Measurements from ENCODE around the gene MPC1L. TPM values are rescaled to one million over a fixed set of nuclear protein-coding genes. Genes with fewer than 3 reads are reported as not detected.

Gene MPC1L
- total and polyA plus RNA-seq, 9 of the 15 experiments (the other 6 are each of a cell fraction or from before 2014, with no cell fraction given): not detected

DNA sequence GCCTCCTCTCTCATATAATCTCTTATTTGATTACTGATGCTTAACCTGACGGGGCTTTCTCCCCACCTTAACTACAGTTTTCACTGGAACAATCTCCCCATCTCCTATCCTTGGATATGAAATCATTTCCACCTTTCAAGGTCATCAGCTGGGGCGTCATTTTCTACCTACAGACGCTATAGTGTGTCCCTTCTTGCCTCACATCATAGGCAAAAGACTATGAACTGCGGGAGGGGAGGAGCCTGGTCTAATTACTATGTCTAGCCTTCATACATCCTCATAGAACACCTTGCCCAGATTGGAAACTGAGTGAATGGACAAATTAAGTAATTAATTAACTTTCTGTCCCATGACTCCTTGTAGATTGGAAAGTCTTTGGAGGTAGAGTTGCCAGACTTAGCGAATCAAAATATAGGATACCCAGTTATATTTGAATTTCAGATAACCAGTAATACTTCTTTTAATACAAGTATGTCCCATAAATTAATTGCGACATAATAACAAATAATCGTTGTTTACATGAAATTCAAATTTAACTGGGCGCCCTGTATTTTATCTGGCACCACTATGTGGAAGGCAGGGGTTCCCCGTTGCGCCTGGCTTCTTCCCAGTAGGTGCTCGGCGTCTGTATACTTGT lies 43.2 kb upstream of the MPC1L start:
- ATAC-seq: peak; percentile 69; the same call in 1 of the 3 replicates
- peaks cover 5 to 14% of the 10 kb centered on the region in 2 experiments; a peak in 3 of 5 replicates for H3K4me1 ChIP-seq (replicated peaks in 1 of 2; ENCODE audit: control insufficient read depth in 2 of 2, insufficient read depth in 2 of 2, low read length in 2 of 2)
- intact Hi-C loops (cut with micrococcal nuclease) (loop anchor here (10.0 kb wide), 1 partner anchor 65 kb away; the partner anchor contains the start of gene CXorf38), in situ Hi-C loops (cut with MboI) (no loop called here)
- H3K9me1 ChIP-seq (ENCODE audit: control insufficient read depth, insufficient read depth, low read length): no peaks in the 10 kb centered on the region
- H3K9ac ChIP-seq (ENCODE audit: insufficient read depth in 1 of 2, low read depth in 2 of 2, low read length in 2 of 2): peak overlapping the region; percentile 43 to 88; a peak in 3 of 4 replicates
- TSS peak; percentile 69 for BruUV-seq (replicated peaks)
- 6% methylated on average over 12 of the region's 12 CpGs for WGBS (ENCODE audit: insufficient coverage, low coverage, missing lambda C conversion rate)
- DNase-seq (ENCODE audit: extremely low read depth in 1 of 4, low spot score in 3 of 4): no peak
- no peak overlapping the region for H3K27ac ChIP-seq (ENCODE audit: extremely low read depth, low read depth, low read length)
- peak overlapping the region; percentile 88 for H3K4me3 ChIP-seq
- H3K27me3 ChIP-seq (ENCODE audit: control insufficient read depth in 2 of 2, insufficient read depth in 2 of 2, low read length in 2 of 2): no peaks in the 10 kb centered on the region
- H4K20me1 ChIP-seq (replicated peaks; ENCODE audit: control insufficient read depth, insufficient read depth, low read length): no peaks in the 10 kb centered on the region; the same call in 1 of the 2 replicates
- H3K79me2 ChIP-seq (ENCODE audit: control insufficient read depth, insufficient read depth, low read length): peaks cover 25% of the 10 kb centered on the region
- no peak for FAIRE-seq
- H2AFZ ChIP-seq (ENCODE audit: low read depth, low read length): peak overlapping the region; percentile 92
- TF ChIP-seq CEBPG (CRISPR knock-in tag; IDR thresholded peaks at IDR 0.05) (no peak), CEBPG (tag; conservative IDR thresholded peaks at IDR 0.05 in 1 of 2, IDR thresholded peaks at IDR 0.05 in 1 of 2) (peak in 1 of 2 experiments; percentile 61; a peak in 1 of 4 replicates), OTX1 (CRISPR knock-in tag; IDR thresholded peaks at IDR 0.05) (no peak), CEBPB (tag; IDR thresholded peaks at IDR 0.05) (peak; percentile 46; the same call in 1 of the 2 replicates), NCOA1 (IDR thresholded peaks at IDR 0.05; ENCODE audit: low read depth) (no peak), ZKSCAN8 (CRISPR knock-in tag; IDR thresholded peaks at IDR 0.05) (0 out of 2 replicates have a peak, but pooled peaks have one; percentile 51)
- H3K4me2 ChIP-seq (ENCODE audit: insufficient read depth, low read length): peak overlapping the region; percentile 85
- CTCF ChIA-PET (ENCODE audit: low intra/inter-chr PET ratio): interaction anchor here (1.2 kb wide), 1 partner anchor 36 kb away, joined by 3 read pairs; no protein-coding TSS in a partner anchor
- H3K36me3 ChIP-seq (ENCODE audit: control insufficient read depth, insufficient read depth, low read length): no peaks in the 10 kb centered on the region
- no peaks in the 10 kb centered on the region for H3K9me3 ChIP-seq (replicated peaks; ENCODE audit: control insufficient read depth, insufficient read depth, low read depth, low read length)
- POLR2A ChIA-PET: interaction anchor here (0.5 to 0.7 kb wide), 2 partner anchors 214 to 547 kb away, joined by 3 to 4 read pairs; no protein-coding TSS in a partner anchor
